ENCODE measurements around the gene SETDB2.
A peak's percentile ranks its signal among the peaks of the same experiment; 100 is the strongest.

SETDB2 gene
- 9.1 to 134 (median 58.2) reads per million in 17 experiments for total RNA-seq

GRCh38 chr13:49443704-49444523 is at the start of gene SETDB2, which contains the start of gene CAB39L:
TSS of gene SETDB2 (plus strand) at chr13:49444274. CDS start at chr13:49451894, 7,620 bp downstream.
TSS of gene CAB39L (minus strand) at chr13:49444064. CDS start at chr13:49382910, 61,154 bp downstream.
- peak; percentile 99 for DNase-seq

- DNase-seq, result no peak
Measured at GRCh38 chr13:49395451-49395865, 48.6 kb upstream of the SETDB2 start.

GRCh38 chr13:49395878-49396380 is 48.1 kb upstream of the SETDB2 start:
- no peak for DNase-seq

GRCh38 chr13:49399801-49400472 is 44.1 kb upstream of the SETDB2 start:
- DNase-seq, result peak in 1 of 4 experiments; percentile 21

- peak; percentile 66 to 85 (median 72) for DNase-seq
Measured at GRCh38 chr13:49400755-49401659, 43.1 kb upstream of the SETDB2 start.

- DNase-seq, result peak in 3 of 4 experiments; percentile 16 to 80 (median 78)
Measured at GRCh38 chr13:49403996-49404702, 39.9 kb upstream of the SETDB2 start.

GRCh38 chr13:49404703-49405020 is 39.4 kb upstream of the SETDB2 start:
- DNase-seq, result no peak

GRCh38 chr13:49407068-49407467 is 37.0 kb upstream of the SETDB2 start:
- DNase-seq, result no peak

GRCh38 chr13:49407936-49408335 is 36.1 kb upstream of the SETDB2 start:
- no peak for DNase-seq

GRCh38 chr13:49409008-49409407 is 35.1 kb upstream of the SETDB2 start:
- no peak for DNase-seq

- DNase-seq, result no peak
Measured at GRCh38 chr13:49410006-49410405, 34.1 kb upstream of the SETDB2 start.

GRCh38 chr13:49410477-49410876 is 33.6 kb upstream of the SETDB2 start:
- DNase-seq, result no peak

GRCh38 chr13:49411353-49411752 is 32.7 kb upstream of the SETDB2 start:
- DNase-seq, result no peak

GRCh38 chr13:49412749-49413148 is 31.3 kb upstream of the SETDB2 start:
- DNase-seq, result no peak

GRCh38 chr13:49417161-49417560 is 26.9 kb upstream of the SETDB2 start:
- peak in 2 of 4 experiments; percentile 34 to 38 for DNase-seq

GRCh38 chr13:49418206-49418605 is 25.9 kb upstream of the SETDB2 start:
- DNase-seq, result peak in 3 of 4 experiments; percentile 41 to 63 (median 50)

GRCh38 chr13:49419276-49419675 is 24.8 kb upstream of the SETDB2 start:
- peak; percentile 64 to 92 (median 88) for DNase-seq

GRCh38 chr13:49421391-49421790 is 22.7 kb upstream of the SETDB2 start:
- DNase-seq, result peak; percentile 46 to 69 (median 60)

- peak; percentile 27 to 75 (median 46) for DNase-seq
Measured at GRCh38 chr13:49424011-49424560, 20.0 kb upstream of the SETDB2 start.

GRCh38 chr13:49428041-49428763 is 15.9 kb upstream of the SETDB2 start:
- DNase-seq, result peak in 3 of 4 experiments; percentile 65 to 73 (median 71)

- no peak for DNase-seq
Measured at GRCh38 chr13:49429121-49429520, 15.0 kb upstream of the SETDB2 start.
